Measurements from ENCODE around the gene PSMD4.

PSMD4 gene

DNA sequence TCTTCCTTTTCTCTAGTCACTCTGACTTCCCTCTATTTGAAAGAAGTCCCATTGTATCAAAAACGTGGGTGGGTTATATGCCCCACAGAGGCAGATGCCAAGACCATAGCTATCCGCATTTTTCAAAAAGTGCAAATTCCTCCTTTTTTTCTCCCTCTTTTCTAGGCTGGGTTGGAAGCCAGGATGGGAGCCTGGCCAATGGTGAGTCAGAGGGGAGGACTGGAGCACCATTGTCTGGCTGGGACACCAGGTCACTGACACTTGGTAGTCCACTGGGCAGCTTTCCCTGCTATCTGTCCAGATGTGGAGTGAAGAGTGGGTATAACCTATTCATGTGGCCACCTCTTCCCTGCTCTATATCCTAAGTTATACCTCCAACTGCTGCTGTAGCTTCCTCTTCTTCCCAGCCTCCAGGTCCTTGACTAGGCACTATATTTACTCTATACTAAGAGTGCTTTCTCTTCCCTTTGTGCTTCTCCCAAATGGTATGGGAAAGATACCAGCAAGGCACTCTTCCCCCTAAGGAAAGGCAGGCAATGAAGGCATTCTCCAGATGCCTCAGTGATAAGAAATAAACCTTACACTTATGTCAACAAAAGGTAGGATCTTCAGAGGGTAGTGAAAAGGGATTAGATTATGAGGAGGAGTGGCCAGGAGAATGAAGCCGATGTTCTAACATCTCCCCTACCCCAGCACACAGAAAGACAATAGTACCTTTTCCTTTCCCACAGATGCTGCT, 59.8 kb downstream of the PSMD4 start:
- TF ChIP-seq, protein P1, sequence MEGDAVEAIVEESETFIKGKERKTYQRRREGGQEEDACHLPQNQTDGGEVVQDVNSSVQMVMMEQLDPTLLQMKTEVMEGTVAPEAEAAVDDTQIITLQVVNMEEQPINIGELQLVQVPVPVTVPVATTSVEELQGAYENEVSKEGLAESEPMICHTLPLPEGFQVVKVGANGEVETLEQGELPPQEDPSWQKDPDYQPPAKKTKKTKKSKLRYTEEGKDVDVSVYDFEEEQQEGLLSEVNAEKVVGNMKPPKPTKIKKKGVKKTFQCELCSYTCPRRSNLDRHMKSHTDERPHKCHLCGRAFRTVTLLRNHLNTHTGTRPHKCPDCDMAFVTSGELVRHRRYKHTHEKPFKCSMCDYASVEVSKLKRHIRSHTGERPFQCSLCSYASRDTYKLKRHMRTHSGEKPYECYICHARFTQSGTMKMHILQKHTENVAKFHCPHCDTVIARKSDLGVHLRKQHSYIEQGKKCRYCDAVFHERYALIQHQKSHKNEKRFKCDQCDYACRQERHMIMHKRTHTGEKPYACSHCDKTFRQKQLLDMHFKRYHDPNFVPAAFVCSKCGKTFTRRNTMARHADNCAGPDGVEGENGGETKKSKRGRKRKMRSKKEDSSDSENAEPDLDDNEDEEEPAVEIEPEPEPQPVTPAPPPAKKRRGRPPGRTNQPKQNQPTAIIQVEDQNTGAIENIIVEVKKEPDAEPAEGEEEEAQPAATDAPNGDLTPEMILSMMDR (IDR thresholded peaks at IDR 0.05; ENCODE audit: borderline replicate concordance, insufficient read depth, low read depth, low read length), result no peak
- H3K4me3 ChIP-seq (ENCODE audit: low read depth, low read length), result no peak overlapping the region

DNA sequence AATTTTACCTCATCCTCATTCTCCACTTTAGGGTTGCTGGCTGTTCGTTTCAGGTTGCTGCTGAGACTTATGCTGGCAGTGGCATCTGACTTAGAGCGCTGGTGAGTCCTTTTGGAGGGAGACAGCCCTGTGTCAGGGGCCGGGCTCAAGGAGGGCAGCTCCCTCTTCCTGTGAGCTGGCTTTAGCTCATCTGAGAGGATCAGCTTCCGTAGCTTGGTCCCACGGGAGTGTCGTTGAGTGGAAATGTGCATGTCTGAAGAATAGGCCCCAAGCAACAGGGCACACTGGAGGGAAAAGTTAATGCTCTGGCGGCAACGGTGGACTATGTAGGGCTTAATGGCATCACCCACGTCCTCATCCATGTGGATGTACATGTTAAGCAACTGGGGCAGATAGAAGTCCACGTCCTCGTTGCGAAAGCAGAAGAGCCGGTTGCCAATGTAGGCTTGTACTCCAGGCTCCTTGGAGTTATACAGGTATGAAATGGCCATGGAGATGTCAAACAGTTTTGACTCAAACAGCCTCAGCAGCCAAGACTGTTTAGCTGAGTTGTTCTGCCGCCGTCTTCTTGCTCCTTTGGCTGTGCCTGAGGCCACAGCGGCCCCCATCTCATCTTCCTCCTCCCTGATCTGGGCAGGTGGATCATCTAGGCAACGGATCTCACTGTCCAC, 61.2 kb downstream of the PSMD4 start:
- TF ChIP-seq, protein P1 (IDR thresholded peaks at IDR 0.05; ENCODE audit: borderline replicate concordance, insufficient read depth, low read depth, low read length), result no peak
- no peak overlapping the region for H3K4me3 ChIP-seq (ENCODE audit: low read depth, low read length)
